ENCODE data around the gene CPN2.

GRCh38 chr3:194312743-194313281, 38.3 kb downstream of the CPN2 start:
- no peak for TF ChIP-seq CTCF (IDR thresholded peaks at IDR 0.05)
- peak; percentile 84 to 91 (median 88) for TF ChIP-seq POLR2AphosphoS5 (IDR thresholded peaks at IDR 0.05)
- TF ChIP-seq POLR2A (IDR thresholded peaks at IDR 0.05), result no peak

All from transverse colon (tissue), 4 donors.